ENCODE measurements around the gene RHO.
"Not testable (repeated sequence)": the region's sequence is repeated elsewhere in the genome, so short reads cannot be mapped to it uniquely, and the experiment has no call there.

RHO gene

DNA sequence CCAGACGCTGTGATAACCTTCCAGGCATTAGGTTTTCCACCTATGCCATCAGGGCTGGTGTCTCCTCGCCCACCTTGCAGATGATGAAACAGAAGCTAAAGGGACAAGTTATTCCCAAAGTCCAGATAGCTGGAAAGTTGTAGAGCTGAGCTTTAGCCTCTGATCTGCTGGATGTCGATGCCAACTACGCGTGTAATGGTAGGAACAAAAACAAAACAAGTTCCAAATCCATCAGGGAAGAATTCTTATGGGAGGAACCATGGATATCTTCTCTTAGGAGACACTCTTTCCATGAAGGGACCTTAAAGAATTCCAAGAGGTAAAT lies 28.1 kb upstream of the RHO start:
- DNase-seq = no peak

DNA sequence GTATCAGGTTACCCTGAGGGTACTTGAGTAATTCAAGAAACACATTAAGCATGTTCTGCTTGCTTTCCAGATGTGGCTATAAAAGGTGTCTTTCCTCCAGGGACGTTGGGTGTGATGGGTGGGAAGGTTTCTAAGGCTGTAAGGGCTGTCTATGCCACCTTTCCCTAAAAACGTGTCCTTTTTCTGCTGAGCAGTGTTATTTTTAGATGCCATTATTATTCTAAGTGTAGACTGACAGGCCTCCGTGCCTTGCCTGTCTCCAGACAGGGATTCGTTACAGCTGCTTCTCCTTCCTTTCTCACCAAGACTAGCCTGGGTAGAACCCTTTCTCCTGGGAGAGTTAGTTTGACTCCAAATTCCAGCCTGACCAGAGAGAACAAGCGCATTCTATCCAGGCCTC lies 26.8 kb upstream of the RHO start:
- DNase-seq = no peak

DNA sequence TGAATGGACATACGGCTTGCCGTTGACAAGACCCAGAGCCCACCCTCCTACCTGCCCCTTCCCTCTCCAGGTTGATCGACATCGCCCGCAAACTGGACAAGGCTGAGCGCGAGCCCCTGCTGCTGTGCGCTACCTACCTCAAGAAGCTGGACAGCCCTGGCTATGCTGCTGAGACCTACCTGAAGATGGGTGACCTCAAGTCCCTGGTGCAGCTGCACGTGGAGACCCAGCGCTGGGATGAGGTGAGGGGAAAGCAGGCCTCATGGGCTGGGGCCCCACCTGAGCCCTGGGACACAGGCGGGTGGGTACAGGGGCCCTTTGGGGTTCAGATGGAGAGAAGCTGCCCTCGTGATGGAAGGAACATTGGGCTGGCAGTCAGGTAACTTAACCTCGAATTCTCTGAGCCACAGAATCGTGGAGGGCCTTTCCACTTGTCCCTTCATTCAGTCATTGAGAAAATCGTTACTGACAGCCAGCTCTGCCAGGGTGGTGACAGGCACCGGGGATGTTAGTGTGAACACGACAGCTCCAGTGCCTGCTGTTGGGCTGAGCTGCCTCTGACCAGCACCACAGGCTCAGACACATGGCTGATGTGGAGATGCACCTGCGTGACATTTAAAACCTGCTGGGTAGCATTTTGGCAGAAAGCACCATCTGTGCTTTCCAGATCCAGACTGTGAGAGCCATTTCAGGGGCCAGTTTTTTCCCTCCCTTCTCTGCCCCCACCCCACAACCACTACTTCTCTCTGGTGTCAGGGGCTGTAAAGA lies 25.6 kb upstream of the RHO start:
- DNase-seq = no peak

DNA sequence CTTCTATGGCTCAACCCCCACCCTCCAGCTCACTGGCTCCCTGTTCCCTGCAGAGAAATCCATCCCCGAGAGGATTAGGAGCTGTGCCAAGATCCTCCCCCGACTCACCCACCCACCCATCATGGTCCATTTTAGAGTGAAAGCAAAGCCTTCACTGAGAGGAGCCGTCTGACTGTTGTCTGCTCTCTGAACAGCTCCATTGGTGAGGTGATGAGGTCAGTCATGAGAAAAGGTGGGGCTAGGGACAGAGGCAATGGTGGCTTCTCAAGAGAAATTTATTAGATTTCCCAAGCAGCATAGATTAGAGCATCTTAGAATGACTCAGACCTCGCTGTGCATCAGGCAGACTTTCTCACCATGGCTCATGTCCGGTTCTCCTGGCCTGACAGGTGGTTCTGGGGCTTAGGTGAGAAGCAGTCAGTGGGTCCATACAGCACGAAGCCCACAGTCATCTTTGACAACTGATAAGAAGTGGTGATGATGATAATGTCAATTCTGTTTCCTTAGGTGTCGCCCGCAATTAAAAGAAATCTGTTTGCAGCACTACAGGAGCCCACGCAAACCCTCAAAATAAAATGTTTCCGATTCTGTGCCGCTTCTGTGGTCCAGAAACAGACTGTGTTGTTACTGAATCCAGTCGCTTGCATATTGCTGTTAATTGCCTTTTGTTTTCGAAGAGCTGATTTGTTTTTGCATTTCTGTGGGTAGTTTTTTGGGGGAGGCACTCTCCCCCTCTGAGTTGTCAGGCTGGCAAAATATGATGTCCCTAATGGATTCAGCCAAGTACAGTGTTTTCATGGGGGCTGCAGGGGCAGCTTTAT lies 24.8 kb upstream of the RHO start:
- DNase-seq = no peak

- no peak for DNase-seq
Observed at GRCh38 chr3:129504471-129505100, 23.9 kb upstream of the RHO start.

DNA sequence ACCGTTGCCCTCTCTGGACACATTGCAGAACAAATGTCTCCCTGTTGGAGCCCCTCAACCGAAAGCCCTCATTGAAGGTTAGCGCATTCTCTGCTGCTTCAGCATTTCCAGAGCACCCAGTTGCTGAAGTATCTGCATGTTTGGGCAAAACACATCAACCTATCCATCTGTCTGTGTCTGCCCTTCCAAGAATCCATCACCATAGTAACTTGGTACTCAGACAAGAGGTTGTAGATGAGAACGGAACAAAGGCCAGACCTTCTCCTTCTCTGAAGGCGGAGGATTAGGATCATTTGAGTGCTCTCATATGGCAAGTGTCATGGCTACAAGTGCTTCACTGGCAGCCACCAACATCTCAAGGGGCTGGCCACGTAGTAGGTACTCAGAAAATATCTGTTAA lies 23.1 kb upstream of the RHO start:
- DNase-seq = no peak

- no peak for DNase-seq
Observed at GRCh38 chr3:129506231-129506742, 22.2 kb upstream of the RHO start.

- no peak for DNase-seq
Observed at GRCh38 chr3:129507181-129507831, 21.1 kb upstream of the RHO start.

- DNase-seq = no peak
Observed at GRCh38 chr3:129512595-129512994, 15.8 kb upstream of the RHO start.

GRCh38 chr3:129513705-129514104 lies 14.7 kb upstream of the RHO start:
- DNase-seq = no peak

GRCh38 chr3:129514110-129514509 lies 14.3 kb upstream of the RHO start:
- DNase-seq = no peak

- DNase-seq = no peak
Observed at GRCh38 chr3:129514563-129514962, 13.9 kb upstream of the RHO start.

GRCh38 chr3:129515108-129515820 lies 13.2 kb upstream of the RHO start:
- DNase-seq = not testable (repeated sequence)

DNA sequence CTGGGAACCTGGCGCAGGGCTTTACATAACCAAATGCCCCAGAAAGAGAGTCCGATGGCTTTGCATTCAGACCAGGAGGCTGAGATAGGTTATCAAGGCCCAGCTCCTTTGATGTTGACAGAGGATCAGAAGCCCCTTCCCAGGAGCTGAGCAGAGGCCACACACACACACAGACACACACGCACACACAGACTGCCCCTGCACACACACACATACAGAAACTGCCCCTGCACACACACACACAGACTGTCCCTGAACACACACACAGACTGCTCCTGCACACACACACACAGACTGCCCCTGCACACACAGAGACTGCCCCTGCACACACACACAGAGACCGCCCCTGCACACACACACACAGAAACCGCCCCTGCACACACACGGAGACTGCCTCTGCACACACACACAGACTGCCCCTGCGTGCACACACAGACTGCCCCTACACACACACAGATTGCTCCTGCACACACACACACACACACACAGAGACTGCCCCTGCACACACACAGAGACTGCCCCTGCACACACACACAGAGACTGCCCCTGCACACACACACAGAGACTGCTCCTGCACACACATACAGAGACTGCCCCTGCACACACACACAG lies 12.5 kb upstream of the RHO start:
- not testable (repeated sequence) for DNase-seq

DNA sequence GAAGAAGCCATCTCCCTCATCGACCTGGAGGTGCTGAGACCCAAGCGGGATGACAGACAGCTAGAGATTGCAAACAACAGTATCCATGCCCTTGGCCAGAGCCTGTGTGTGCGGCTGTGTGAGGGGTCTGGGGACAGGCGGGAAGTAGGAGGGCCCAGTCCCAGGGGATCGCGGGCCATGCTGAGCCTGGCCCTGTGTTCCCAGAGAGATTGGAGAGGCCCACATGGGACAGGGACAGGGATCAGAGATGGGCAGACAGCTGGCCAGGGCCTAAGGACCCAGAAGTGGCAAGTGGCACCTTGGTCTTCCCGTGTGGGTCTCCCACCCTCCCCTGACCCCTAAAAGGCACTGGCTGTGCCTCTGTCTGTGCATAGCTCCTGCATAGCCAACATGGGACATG lies 10.9 kb upstream of the RHO start:
- no peak for DNase-seq

GRCh38 chr3:129518038-129518561 lies 10.3 kb upstream of the RHO start:
- DNase-seq = no peak

- DNase-seq = no peak
Observed at GRCh38 chr3:129518581-129518980, 9.9 kb upstream of the RHO start.

- no peak for DNase-seq
Observed at GRCh38 chr3:129519449-129519848, 9.0 kb upstream of the RHO start.

DNA sequence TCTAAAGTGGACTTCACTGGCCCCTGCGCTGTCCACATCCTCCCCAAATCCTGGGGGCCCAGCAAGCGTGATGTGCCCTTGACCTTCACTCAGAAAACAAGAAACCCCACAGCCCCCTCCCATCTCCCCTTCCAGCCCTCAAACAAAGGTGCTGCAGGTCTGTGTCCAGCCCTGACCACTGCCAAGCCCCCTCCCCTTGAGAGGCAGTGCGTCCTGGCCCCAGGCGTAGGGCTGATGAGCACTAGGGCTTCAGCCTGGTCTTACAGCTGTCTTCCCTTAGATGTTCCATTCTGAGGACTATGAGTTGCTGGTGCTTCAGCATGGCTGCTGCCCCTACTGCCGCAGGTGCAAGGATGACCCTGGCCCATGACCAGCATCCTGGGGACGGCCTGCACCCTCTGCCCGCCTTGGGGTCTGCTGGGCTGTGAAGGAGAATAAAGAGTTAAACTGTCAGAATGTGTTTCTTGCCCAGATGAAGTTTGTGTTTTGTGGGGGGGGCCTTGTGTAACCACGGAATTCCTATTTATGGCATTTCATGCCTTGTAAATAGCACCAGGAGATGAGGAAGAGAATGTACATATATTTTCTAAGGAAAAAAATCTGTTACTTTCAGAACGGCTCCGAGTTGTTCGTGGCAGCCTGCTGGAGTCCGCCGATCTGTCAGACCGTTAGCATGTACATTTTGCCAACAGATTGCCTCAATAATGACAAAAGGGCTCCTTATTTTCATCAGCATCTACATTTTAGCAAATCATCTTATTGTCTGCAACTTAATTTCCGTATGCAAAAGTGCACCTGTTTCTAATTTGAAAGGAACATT lies 8.3 kb upstream of the RHO start:
- DNase-seq = no peak

DNA sequence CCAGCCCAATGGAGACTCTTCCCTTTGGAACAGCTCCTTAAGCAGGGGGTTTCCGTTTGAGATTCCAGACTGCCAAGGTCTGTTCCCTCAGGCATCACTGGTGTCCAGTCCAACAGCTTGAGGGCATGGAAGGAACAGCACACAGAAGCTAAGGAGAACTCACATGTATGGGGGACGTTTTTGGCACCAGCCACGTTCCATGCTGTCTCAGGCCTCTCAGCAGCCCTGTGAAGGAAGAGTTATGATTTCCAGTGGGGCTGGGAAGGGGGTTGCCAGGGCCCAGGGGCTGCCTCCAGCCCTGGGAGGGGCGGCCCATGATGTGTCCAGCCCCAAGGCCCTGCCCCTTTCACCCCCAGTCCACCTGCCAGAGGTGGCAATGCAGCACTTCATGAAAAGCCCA lies 7.5 kb upstream of the RHO start:
- no peak for DNase-seq

DNA sequence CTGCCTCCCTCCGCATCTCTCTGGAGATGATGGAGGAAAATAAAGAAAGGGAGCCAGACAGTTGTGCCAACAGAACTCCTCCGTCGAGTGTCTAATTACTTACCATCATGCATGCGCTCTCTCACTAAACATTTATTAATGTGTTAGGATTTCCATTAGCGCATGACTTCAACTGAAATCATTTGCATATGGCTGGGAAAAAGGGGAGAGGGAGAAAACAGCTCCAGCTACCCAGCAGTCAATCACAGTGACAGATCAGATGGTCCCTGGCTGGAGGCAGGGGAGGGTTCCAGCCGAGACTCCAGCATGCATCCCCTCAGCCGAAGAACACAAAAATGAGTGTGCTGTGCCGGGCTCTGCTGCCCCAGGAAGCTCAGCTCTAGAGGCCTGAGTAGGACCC lies 6.8 kb upstream of the RHO start:
- DNase-seq = no peak
